ENCODE measurements around the gene KRTAP1-3.
"Not testable (repeated sequence)": the region's sequence is repeated elsewhere in the genome, so short reads cannot be mapped to it uniquely, and the experiment has no call there.

The KRTAP1-3 gene, protein sequence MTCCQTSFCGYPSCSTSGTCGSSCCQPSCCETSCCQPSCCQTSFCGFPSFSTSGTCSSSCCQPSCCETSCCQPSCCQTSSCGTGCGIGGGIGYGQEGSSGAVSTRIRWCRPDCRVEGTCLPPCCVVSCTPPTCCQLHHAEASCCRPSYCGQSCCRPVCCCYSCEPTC

DNA sequence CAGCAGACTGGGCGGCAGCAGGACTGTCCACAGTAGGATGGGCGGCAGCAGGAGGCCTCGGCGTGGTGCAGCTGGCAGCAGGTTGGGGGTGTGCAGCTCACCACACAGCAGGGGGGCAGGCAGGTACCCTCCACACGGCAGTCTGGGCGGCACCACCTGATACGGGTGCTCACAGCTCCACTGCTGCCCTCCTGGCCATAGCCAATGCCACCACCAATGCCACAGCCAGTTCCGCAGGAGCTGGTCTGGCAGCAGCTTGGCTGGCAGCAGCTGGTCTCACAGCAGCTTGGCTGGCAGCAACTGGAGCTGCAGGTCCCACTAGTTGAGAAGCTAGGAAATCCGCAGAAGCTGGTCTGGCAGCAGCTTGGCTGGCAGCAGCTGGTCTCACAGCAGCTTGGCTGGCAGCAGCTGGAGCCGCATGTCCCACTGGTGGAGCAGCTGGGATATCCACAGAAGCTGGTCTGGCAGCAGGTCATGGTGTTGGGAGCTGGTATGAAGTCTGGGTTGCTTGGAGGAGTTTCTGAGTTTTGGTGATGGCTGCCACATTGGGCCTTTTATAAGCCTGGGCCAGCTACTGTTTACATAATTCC lies at the start of gene KRTAP1-3:
Gene KRTAP1-3 (minus strand): TSS at position 529 of the 590 bp plus-strand sequence. CDS start 53 bp downstream, at position 476.
- not testable (repeated sequence) for H3K4me3 ChIP-seq (ENCODE audit: low read depth, low read length); DNase-seq (ENCODE audit: low read depth)

DNA sequence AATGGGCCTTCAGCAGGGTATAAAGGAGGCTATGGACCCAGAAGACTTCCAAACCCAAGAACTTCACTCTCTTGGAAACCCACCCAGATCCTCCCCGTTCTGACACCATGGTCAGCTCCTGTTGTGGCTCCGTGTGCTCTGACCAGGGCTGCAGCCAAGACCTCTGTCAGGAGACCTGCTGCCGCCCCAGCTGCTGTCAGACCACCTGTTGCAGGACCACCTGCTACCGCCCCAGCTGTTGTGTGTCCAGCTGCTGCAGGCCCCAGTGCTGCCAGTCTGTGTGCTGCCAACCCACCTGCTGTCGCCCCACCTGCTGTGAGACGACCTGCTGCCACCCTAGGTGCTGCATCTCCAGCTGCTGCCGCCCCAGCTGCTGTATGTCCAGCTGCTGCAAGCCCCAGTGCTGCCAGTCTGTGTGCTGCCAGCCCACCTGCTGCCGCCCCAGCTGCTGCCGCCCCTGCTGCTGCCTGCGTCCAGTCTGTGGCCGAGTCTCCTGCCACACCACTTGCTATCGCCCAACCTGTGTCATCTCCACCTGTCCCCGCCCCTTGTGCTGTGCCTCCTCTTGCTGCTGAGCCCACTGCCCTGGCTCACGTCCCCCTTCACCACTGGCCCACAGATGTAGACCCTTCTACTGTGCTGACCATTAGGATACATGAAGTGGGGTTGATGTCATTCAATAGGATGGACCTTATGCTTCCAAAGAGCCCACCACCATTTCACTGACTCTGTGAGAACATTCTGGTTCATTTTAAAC lies 49.6 kb upstream of the KRTAP1-3 start, which contains the start of gene KRTAP4-7:
Gene KRTAP4-7 (plus strand): TSS at position 51 of the 757 bp plus-strand sequence. CDS start 57 bp downstream, at position 108.
- DNase-seq (ENCODE audit: low read depth); H3K4me3 ChIP-seq (ENCODE audit: low read depth, low read length): not testable (repeated sequence)

DNA sequence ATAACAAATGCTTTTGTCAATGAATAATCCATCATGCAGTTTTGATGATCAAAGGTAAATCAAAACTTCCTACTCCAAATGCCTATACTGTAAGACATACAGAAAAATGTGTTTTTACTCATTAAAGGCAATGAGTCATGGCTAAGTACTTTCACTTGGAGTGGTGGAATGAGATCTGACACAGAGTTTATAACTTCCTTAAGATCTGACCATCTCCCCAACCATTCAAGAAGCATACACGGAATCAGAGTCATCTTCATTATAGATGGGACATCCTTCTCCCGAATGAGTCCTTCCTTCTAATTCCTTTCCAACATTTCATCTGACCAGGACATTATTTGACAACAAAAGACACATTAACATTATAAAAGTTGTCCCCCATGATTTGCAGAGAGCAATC lies 48.8 kb upstream of the KRTAP1-3 start:
- DNase-seq (ENCODE audit: low read depth); H3K4me3 ChIP-seq (ENCODE audit: low read depth, low read length): not testable (repeated sequence)

DNA sequence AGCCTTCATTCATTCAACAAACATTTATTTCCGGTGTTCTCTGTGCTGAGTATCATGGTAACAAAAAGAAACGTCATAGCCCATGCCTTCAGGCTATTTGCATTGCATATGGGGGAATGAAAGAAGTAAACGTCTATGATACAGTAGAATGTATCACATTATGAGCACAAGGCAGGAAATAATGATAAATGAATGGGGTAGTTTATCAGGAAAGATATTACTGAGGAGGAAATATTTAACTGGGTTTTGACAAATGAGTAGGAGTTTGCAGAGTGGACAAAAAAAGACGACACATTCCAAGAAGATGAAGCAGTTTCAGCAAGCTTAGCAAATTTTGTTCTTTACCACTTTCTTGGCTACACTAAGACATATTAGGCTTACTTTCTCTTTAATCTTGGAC lies 48.0 kb upstream of the KRTAP1-3 start:
- no peak for DNase-seq (ENCODE audit: low read depth)
- TF ChIP-seq, protein P1, sequence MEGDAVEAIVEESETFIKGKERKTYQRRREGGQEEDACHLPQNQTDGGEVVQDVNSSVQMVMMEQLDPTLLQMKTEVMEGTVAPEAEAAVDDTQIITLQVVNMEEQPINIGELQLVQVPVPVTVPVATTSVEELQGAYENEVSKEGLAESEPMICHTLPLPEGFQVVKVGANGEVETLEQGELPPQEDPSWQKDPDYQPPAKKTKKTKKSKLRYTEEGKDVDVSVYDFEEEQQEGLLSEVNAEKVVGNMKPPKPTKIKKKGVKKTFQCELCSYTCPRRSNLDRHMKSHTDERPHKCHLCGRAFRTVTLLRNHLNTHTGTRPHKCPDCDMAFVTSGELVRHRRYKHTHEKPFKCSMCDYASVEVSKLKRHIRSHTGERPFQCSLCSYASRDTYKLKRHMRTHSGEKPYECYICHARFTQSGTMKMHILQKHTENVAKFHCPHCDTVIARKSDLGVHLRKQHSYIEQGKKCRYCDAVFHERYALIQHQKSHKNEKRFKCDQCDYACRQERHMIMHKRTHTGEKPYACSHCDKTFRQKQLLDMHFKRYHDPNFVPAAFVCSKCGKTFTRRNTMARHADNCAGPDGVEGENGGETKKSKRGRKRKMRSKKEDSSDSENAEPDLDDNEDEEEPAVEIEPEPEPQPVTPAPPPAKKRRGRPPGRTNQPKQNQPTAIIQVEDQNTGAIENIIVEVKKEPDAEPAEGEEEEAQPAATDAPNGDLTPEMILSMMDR (IDR thresholded peaks at IDR 0.05; ENCODE audit: control insufficient read depth, extremely low read depth, insufficient read depth) = no peak
- no peak overlapping the region for H3K4me3 ChIP-seq (ENCODE audit: low read depth, low read length)

DNA sequence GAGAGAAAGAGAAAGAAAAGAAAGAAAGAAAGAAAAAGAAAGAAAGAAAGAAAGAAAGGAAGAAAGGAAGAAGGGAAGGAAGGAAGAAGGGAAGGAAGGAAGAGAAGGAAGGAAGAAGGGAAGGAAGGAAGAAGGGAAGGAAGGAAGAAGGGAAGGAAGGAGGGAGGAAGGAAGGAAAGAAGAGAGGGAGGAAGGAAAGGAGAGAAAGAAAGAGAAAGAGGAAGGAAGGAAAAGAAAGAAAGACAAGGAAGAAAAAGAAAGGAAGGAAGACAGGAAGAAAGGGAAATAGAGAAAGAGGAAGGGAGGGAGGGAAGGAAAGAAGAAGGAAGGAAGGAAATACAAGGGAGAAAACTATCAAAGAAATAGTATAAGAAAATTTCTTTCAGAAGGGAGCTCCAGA lies 42.1 kb upstream of the KRTAP1-3 start:
- TF ChIP-seq, protein P1 (IDR thresholded peaks at IDR 0.05; ENCODE audit: control insufficient read depth, extremely low read depth, insufficient read depth) = no peak
- DNase-seq (ENCODE audit: low read depth) = no peak

DNA sequence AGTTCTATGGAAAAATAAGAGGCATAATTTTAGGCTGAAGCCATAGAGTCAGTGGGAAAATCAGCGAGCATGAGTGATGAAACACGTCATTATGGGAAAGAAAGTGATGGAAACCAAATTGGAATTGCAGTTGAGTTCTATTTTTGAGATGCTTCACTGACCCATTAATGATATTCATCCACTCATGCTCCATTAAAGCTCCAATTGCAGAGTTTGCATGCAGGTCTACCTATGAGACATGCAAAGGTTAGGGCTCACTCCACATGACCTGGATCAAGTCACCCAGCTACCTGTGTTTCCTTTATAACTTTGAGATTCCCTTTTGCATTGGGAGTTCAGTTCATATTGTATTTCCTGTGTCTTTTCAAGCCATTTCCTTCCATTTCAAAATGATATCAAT lies 39.0 kb upstream of the KRTAP1-3 start:
- no peak for DNase-seq (ENCODE audit: low read depth)
- TF ChIP-seq, protein P1 (IDR thresholded peaks at IDR 0.05; ENCODE audit: control insufficient read depth, extremely low read depth, insufficient read depth) = no peak
- H3K4me3 ChIP-seq (ENCODE audit: low read depth, low read length) = no peak overlapping the region

More for the DNA sequence above, 42.1 kb upstream of the KRTAP1-3 start:
- no peak overlapping the region for H3K4me3 ChIP-seq (ENCODE audit: low read depth, low read length)

DNA sequence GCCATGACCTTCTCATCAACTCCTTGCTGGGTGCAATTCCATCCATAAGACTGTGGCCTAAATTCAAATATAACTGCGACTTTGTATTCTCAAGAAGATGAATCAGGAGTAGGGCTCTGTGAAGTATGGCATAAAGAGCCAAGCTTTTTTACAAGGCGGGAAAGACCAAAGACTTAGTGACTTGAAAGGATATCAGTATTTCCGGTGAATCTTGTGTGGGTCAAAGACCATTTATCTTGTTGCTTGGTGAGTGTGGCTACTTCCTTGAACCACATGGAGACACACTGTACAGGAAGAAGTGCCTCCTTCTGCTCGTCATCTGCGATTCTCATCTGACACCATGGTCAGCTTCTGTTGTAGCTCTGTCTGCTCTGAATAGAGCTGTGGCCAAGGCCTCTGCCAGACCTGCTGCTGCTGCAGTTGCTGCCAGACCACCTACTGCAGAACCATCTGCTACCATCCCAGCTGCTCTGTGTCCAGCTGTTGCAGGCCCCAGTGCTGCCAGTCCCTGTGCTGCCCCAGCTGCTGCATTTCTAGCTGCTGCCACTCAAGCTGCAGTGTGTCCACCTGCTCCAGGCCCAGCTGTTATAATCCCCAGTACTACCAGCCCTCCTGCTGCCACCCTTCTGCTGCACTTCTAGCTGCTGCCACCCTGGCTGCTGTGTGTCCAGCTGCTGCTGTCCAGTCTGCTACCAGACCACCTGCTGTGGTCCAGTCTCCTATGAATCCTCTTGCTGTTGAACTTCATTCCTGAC lies 37.1 kb upstream of the KRTAP1-3 start:
- TF ChIP-seq, protein P1 (IDR thresholded peaks at IDR 0.05; ENCODE audit: control insufficient read depth, extremely low read depth, insufficient read depth) = no peak
- DNase-seq (ENCODE audit: low read depth) = no peak

DNA sequence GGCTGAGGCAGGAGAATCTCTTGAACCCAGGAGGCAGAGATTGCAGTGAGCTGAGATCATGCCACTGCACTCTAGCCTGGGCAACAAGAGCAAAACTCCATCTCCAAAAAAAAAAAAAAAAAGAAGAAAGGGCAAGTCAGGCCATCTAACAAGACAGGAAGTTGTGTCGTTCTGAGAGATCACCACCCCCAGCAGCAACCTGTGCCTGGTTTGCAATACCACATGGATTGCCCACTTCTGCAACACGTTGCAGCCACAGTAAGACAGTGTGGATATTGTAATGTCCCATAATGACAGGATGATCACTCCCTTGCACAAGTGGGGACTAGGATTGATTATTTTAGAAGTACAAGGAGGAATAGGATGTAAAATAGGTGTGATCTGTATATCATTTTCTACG lies 34.4 kb upstream of the KRTAP1-3 start:
- TF ChIP-seq, protein P1 (IDR thresholded peaks at IDR 0.05; ENCODE audit: control insufficient read depth, extremely low read depth, insufficient read depth) = no peak
- no peak for DNase-seq (ENCODE audit: low read depth)
- H3K4me3 ChIP-seq (ENCODE audit: low read depth, low read length) = no peak overlapping the region

More for the DNA sequence above, 37.1 kb upstream of the KRTAP1-3 start:
- H3K4me3 ChIP-seq (ENCODE audit: low read depth, low read length) = no peak overlapping the region

Data from LNCaP clone FGC (cell line).